HepG2 (cell line): ENCODE results near the gene NRL. TPM values are rescaled to one million over a fixed set of nuclear protein-coding genes. Genes with fewer than 3 reads are reported as not detected.

Experiments used
- ARNTL ChIP-seq: sonication (generic); formaldehyde crosslinking; IDR thresholded peaks from 2 replicates; pipeline ENCODE4 v1.4.0; 2020; ENCODE audit warnings: mild to moderate bottlenecking, missing genetic modification reagents
- DNMT3B ChIP-seq: conservative IDR thresholded peaks from 2 replicates; pipeline ENCODE4 v1.6.1; 2016; ENCODE audit warnings: missing biosample characterization, control low read depth
- HNRNPH1 ChIP-seq: fragments of 200-400 bp; formaldehyde crosslinking; optimal IDR thresholded peaks from 2 replicates; pipeline ENCODE3; 2017; ENCODE audit warnings: mild to moderate bottlenecking, low read depth, low read length
- KLF15 ChIP-seq: sonication (generic); formaldehyde crosslinking; IDR thresholded peaks from 2 replicates; pipeline ENCODE4 v1.8.1; 2023; ENCODE audit warnings: borderline replicate concordance, mild to moderate bottlenecking, inconsistent platforms, missing genetic modification reagents, mixed read lengths
- KMT2A ChIP-seq: sonication (generic); formaldehyde crosslinking; IDR thresholded peaks from 2 replicates; pipeline ENCODE4 v1.4.0; 2020; ENCODE audit warnings: missing genetic modification reagents
- MXD4 ChIP-seq: IDR thresholded peaks from 2 replicates; pipeline ENCODE4 v1.6.1; 2016; ENCODE audit warnings: mild to moderate bottlenecking, missing biosample characterization, missing genetic modification reagents
- MZF1 ChIP-seq: sonication (generic); formaldehyde crosslinking; IDR thresholded peaks from 2 replicates; pipeline ENCODE4 v1.8.1; 2023; ENCODE audit warnings: mild to moderate bottlenecking, missing genetic modification reagents, borderline replicate concordance
- PHF5A ChIP-seq: IDR thresholded peaks from one replicate; pipeline ENCODE4 v1.6.1; 2018; ENCODE audit warnings: low read depth, missing genetic modification reagents; ENCODE audit not compliant: unreplicated experiment
- SIN3B ChIP-seq: fragments of 150-350 bp; IDR thresholded peaks from 2 replicates; pipeline ENCODE4 v1.6.1; 2014; ENCODE audit warnings: low read length
- SSRP1 ChIP-seq: IDR thresholded peaks from 2 replicates; pipeline ENCODE4 v1.6.1; 2016; ENCODE audit warnings: control low read depth
- TEAD2 ChIP-seq: sonication (generic); formaldehyde crosslinking; IDR thresholded peaks from 2 replicates; pipeline ENCODE4 v1.9.0; 2021; ENCODE audit warnings: missing genetic modification reagents
- ZNF143 ChIP-seq: sonication (generic); formaldehyde crosslinking; IDR thresholded peaks from 2 replicates; pipeline ENCODE4 v1.4.0; 2020; ENCODE audit warnings: missing genetic modification reagents
- ZNF207 ChIP-seq: fragments of 450-650 bp; IDR thresholded peaks from 2 replicates; pipeline ENCODE4 v1.6.1; 2016; ENCODE audit warnings: antibody characterized with exemption, borderline replicate concordance
- ZNF263 ChIP-seq: sonication (generic); formaldehyde crosslinking; IDR thresholded peaks from 2 replicates; pipeline ENCODE4 v1.4.0; 2020; ENCODE audit warnings: missing genetic modification reagents
- ZNF280B ChIP-seq: sonication (generic); formaldehyde crosslinking; IDR thresholded peaks from 2 replicates; pipeline ENCODE4 v1.5.0; 2020; ENCODE audit warnings: missing genetic modification reagents, mild to moderate bottlenecking, borderline replicate concordance
- ZNF30 ChIP-seq: sonication (generic); formaldehyde crosslinking; IDR thresholded peaks from 2 replicates; pipeline ENCODE4 v1.5.0; 2020; ENCODE audit warnings: mild to moderate bottlenecking, missing genetic modification reagents
- ZNF451 ChIP-seq: sonication (generic); formaldehyde crosslinking; IDR thresholded peaks from 2 replicates; pipeline ENCODE4 v1.5.0; 2020; ENCODE audit warnings: mild to moderate bottlenecking, missing genetic modification reagents
- ZNF558 ChIP-seq: sonication (generic); formaldehyde crosslinking; IDR thresholded peaks from 2 replicates; pipeline ENCODE4 v1.9.0; 2022; ENCODE audit warnings: mild to moderate bottlenecking, missing genetic modification reagents, borderline replicate concordance
- ZNF777 ChIP-seq: sonication (generic); formaldehyde crosslinking; IDR thresholded peaks from 2 replicates; pipeline ENCODE4 v1.4.0; 2020; ENCODE audit warnings: missing genetic modification reagents
- ZNF780A ChIP-seq: sonication (generic); formaldehyde crosslinking; IDR thresholded peaks from 2 replicates; pipeline ENCODE4 v1.8.0; 2022; ENCODE audit warnings: mild to moderate bottlenecking, missing genetic modification reagents, moderate library complexity
- polyA plus RNA-seq, 8 experiments: library from polyadenylated mRNA; depleted of rRNA in 3 of 8; stranded (reverse) in 7 of 8; unstranded in 1 of 8; fragments of >200 nt; fragmentation: Illumina TruSeq in 4 of 8; extraction: Trizol in 4 of 8; gene quantifications; 2 replicates each; pipeline versions ENCODE4 v1.2.1 to v1.2.3, GENCODE V29; 2011 to 2016; ENCODE audit warnings: low read depth in 4 of 8, missing spikeins in 1 of 8, mixed read lengths in 1 of 8; ENCODE audit not compliant: insufficient read depth in 1 of 8
- total RNA-seq, 5 experiments: library from RNA; depleted of rRNA; stranded (reverse); fragments of >200 nt; fragmentation: Illumina TruSeq; extraction: Trizol; gene quantifications; 2 replicates each; pipeline ENCODE4 v1.2.3, GENCODE V29; 2016; ENCODE audit warnings: low read depth in 1 of 5
- TF ChIP-seq, protein P1 (sequence below): sonication (generic); formaldehyde crosslinking; IDR thresholded peaks from 2 replicates; pipeline ENCODE4 v1.5.1; 2020; ENCODE audit warnings: missing genetic modification reagents, mild to moderate bottlenecking, borderline replicate concordance
- TF ChIP-seq, protein P2 (sequence below): sonication (generic); formaldehyde crosslinking; IDR thresholded peaks from 2 replicates; pipeline ENCODE4 v1.4.0; 2020; ENCODE audit warnings: mild to moderate bottlenecking, low read depth, missing genetic modification reagents
- TF ChIP-seq, protein P3 (sequence below): conservative IDR thresholded peaks from 2 replicates; pipeline ENCODE4 v1.6.1; 2018; ENCODE audit warnings: missing genetic modification reagents
- TF ChIP-seq, protein P4 (sequence below), 2 experiments: sonication (generic) in 1 of 2; formaldehyde crosslinking in 1 of 2; IDR thresholded peaks; 2 replicates each; pipeline versions ENCODE4 v1.5.1 to v1.6.1; 2011 to 2020; ENCODE audit warnings: borderline replicate concordance in 1 of 2, low read depth in 1 of 2, low read length in 1 of 2, mild to moderate bottlenecking in 1 of 2, missing genetic modification reagents in 1 of 2, moderate library complexity in 1 of 2

The NRL gene
- total and polyA plus RNA-seq, 2 of the 13 experiments (the other 11 are each of a cell fraction or from before 2014, with no cell fraction given): 2.5 to 4.7 TPM

GRCh38 chr14:24080142-24080530, 34.6 kb downstream of the NRL start (continued):
- TF ChIP-seq PHF5A (CRISPR knock-in tag) (no peak), ZNF207 (no peak), ZNF280B (CRISPR knock-in tag) (peak; percentile 31; the same call in 1 of the 2 replicates), KLF15 (CRISPR knock-in tag) (no peak), KMT2A (CRISPR knock-in tag) (no peak), ZNF30 (CRISPR knock-in tag) (no peak), SIN3B (no peak), MXD4 (CRISPR knock-in tag) (no peak), DNMT3B (CRISPR knock-in tag) (no peak), ZNF777 (no peak), ZNF143 (CRISPR knock-in tag) (no peak), ZNF780A (no peak), SSRP1 (CRISPR knock-in tag) (no peak), ZNF263 (CRISPR knock-in tag) (no peak), ZNF558 (no peak), TEAD2 (CRISPR knock-in tag) (peak; percentile 25; the same call in 1 of the 2 replicates), ARNTL (CRISPR knock-in tag) (0 out of 2 replicates have a peak, but pooled peaks have one; percentile 12), MZF1 (CRISPR knock-in tag) (no peak), ZNF451 (CRISPR knock-in tag) (0 out of 2 replicates have a peak, but pooled peaks have one; percentile 52), HNRNPH1 (no peak)
- TF ChIP-seq, protein P1, sequence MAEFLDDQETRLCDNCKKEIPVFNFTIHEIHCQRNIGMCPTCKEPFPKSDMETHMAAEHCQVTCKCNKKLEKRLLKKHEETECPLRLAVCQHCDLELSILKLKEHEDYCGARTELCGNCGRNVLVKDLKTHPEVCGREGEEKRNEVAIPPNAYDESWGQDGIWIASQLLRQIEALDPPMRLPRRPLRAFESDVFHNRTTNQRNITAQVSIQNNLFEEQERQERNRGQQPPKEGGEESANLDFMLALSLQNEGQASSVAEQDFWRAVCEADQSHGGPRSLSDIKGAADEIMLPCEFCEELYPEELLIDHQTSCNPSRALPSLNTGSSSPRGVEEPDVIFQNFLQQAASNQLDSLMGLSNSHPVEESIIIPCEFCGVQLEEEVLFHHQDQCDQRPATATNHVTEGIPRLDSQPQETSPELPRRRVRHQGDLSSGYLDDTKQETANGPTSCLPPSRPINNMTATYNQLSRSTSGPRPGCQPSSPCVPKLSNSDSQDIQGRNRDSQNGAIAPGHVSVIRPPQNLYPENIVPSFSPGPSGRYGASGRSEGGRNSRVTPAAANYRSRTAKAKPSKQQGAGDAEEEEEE (CRISPR knock-in tag): no peak
- TF ChIP-seq, protein P2, sequence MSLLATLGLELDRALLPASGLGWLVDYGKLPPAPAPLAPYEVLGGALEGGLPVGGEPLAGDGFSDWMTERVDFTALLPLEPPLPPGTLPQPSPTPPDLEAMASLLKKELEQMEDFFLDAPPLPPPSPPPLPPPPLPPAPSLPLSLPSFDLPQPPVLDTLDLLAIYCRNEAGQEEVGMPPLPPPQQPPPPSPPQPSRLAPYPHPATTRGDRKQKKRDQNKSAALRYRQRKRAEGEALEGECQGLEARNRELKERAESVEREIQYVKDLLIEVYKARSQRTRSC (CRISPR knock-in tag): no peak
- TF ChIP-seq, protein P3, sequence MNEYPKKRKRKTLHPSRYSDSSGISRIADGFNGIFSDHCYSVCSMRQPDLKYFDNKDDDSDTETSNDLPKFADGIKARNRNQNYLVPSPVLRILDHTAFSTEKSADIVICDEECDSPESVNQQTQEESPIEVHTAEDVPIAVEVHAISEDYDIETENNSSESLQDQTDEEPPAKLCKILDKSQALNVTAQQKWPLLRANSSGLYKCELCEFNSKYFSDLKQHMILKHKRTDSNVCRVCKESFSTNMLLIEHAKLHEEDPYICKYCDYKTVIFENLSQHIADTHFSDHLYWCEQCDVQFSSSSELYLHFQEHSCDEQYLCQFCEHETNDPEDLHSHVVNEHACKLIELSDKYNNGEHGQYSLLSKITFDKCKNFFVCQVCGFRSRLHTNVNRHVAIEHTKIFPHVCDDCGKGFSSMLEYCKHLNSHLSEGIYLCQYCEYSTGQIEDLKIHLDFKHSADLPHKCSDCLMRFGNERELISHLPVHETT (CRISPR knock-in tag): no peak
- TF ChIP-seq, protein P4, sequence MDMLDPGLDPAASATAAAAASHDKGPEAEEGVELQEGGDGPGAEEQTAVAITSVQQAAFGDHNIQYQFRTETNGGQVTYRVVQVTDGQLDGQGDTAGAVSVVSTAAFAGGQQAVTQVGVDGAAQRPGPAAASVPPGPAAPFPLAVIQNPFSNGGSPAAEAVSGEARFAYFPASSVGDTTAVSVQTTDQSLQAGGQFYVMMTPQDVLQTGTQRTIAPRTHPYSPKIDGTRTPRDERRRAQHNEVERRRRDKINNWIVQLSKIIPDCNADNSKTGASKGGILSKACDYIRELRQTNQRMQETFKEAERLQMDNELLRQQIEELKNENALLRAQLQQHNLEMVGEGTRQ (IDR thresholded peaks at IDR 0.05; ENCODE audit: low read depth, low read length): no peak
- TF ChIP-seq, protein P4 (CRISPR knock-in tag; IDR thresholded peaks at IDR 0.05; ENCODE audit: borderline replicate concordance): no peak
